Measurements from ENCODE around the gene LOXL3.

DNA sequence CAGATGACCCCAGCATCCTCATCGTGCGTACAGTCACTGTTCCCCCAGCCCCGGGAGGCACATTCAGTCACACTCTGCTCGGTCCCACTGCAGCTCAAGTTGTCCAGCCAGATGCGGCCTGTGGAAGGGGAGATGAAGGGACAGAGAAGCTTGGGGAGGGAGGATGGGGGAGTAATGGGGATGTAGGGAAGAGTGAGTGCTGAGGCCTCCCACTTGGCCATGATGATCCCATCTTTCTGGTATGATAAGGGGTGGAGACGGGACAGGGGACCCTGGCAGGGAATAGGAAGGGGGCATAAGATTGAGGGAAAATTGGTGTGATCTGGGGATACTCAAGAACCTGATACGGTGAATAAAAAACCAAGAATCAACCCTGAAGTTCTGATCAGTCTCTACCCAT lies 3.5 kb downstream of the LOXL3 start:
- TF ChIP-seq, protein P1, sequence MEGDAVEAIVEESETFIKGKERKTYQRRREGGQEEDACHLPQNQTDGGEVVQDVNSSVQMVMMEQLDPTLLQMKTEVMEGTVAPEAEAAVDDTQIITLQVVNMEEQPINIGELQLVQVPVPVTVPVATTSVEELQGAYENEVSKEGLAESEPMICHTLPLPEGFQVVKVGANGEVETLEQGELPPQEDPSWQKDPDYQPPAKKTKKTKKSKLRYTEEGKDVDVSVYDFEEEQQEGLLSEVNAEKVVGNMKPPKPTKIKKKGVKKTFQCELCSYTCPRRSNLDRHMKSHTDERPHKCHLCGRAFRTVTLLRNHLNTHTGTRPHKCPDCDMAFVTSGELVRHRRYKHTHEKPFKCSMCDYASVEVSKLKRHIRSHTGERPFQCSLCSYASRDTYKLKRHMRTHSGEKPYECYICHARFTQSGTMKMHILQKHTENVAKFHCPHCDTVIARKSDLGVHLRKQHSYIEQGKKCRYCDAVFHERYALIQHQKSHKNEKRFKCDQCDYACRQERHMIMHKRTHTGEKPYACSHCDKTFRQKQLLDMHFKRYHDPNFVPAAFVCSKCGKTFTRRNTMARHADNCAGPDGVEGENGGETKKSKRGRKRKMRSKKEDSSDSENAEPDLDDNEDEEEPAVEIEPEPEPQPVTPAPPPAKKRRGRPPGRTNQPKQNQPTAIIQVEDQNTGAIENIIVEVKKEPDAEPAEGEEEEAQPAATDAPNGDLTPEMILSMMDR (optimal IDR thresholded peaks at IDR 0.05 in 1 of 3, IDR thresholded peaks at IDR 0.05 in 1 of 3, conservative IDR thresholded peaks at IDR 0.05 in 1 of 3; ENCODE audit: extremely low read depth in 1 of 3, insufficient read depth in 2 of 3, low read length in 3 of 3), result no peak
- no peak for TF ChIP-seq EZH2 (IDR thresholded peaks at IDR 0.05; ENCODE audit: low read length)

Data from keratinocyte (primary cell).